Mucosa of descending colon (tissue), 3 donors: ENCODE data around the gene MTCL1. TPM values are rescaled to one million over a fixed set of nuclear protein-coding genes. Genes with fewer than 3 reads are reported as not detected.

Experiments used
- ATAC-seq: fragments of 200-7000 bp; cut with Tn5 transposase; one replicate; pipeline ENCODE4 v1.9.1; 2020; ENCODE audit warnings: mild to moderate bottlenecking, moderate library complexity
- DNase-seq, 3 donors: peaks; one replicate each; pipeline ENCODE4 v3.0.0-alpha.2; 2020
- H3K36me3 ChIP-seq: fragments of 200-600 bp; one replicate; pipeline ENCODE4 v1.8.0; 2021; ENCODE audit warnings: low read depth, mild to moderate bottlenecking
- H3K4me1 ChIP-seq: fragments of 200-600 bp; one replicate; pipeline ENCODE4 v1.8.0; 2021; ENCODE audit warnings: low read depth, mild to moderate bottlenecking
- H3K4me3 ChIP-seq: fragments of 200-600 bp; one replicate; pipeline ENCODE4 v1.8.0; 2021; ENCODE audit warnings: mild to moderate bottlenecking
- H3K9me3 ChIP-seq: fragments of 200-600 bp; one replicate; pipeline ENCODE4 v1.8.0; 2021; ENCODE audit warnings: mild to moderate bottlenecking
- intact Hi-C, 2 donors: fragments of 100-400 bp; cut with DNase I in 1 of 2; cut with micrococcal nuclease in 1 of 2; formaldehyde crosslinking; loops; one replicate each; pipeline versions ENCODE4 v1.11.0 to v1.11.1; 2022; cut with DNase I, micrococcal nuclease
- total RNA-seq, 3 donors: library from RNA; stranded (reverse); fragmentation: NEBNext Ultra II Directional in 2 of 3; extraction: Animal tissue kit (Norgen Biotek cat#: 25700) in 2 of 3; gene quantifications; one replicate each; pipeline versions ENCODE4 v1.2.1 to v1.2.4, GENCODE V29; 2021 to 2023
- TF ChIP-seq, protein P1 (sequence below): fragments of 200-600 bp; IDR thresholded peaks from one replicate; pipeline ENCODE4 v1.8.0; 2022; ENCODE audit warnings: antibody characterized with exemption, mild to moderate bottlenecking
- donor health status: DM: no; HTN: no; CAD: no; lungs with moderate emphysema.
- donor health status: DM: no; HTN: no; CAD: no.
- donor health status: DM: no; HTN: yes; CAD: no.

Gene MTCL1
- total RNA-seq, 3 donors from 2014 or later, result 4.1 to 141 (median 15.4) TPM

DNA sequence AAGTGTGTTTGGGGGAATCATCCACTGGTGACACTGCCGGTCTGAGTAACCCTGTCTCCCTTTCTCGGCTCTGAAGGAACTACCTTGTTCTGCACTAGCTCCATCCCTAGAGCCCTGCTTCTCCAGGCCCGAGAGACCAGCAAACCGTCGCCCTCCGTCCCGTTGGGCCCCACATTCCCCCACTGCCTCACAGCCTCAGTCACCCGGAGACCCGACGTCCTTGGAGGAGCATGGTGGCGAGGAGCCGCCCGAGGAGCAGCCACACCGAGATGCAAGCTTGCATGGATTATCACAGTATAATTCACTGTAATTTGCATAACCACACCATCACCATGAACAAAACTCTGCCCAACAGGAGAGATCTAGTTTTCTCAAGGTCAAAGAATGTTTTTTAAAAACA, 126.2 kb downstream of the MTCL1 start:
- TF ChIP-seq, protein P1, sequence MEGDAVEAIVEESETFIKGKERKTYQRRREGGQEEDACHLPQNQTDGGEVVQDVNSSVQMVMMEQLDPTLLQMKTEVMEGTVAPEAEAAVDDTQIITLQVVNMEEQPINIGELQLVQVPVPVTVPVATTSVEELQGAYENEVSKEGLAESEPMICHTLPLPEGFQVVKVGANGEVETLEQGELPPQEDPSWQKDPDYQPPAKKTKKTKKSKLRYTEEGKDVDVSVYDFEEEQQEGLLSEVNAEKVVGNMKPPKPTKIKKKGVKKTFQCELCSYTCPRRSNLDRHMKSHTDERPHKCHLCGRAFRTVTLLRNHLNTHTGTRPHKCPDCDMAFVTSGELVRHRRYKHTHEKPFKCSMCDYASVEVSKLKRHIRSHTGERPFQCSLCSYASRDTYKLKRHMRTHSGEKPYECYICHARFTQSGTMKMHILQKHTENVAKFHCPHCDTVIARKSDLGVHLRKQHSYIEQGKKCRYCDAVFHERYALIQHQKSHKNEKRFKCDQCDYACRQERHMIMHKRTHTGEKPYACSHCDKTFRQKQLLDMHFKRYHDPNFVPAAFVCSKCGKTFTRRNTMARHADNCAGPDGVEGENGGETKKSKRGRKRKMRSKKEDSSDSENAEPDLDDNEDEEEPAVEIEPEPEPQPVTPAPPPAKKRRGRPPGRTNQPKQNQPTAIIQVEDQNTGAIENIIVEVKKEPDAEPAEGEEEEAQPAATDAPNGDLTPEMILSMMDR, result no peak
- intact Hi-C loops, result no loop called here
- ATAC-seq (no peak), DNase-seq (no peak)
- H3K4me1 ChIP-seq, result no peaks in the 10 kb centered on the region
- no peaks in the 10 kb centered on the region for H3K36me3 ChIP-seq
- no peak overlapping the region for H3K4me3 ChIP-seq
- peaks cover 2% of the 10 kb centered on the region for H3K9me3 ChIP-seq

DNA sequence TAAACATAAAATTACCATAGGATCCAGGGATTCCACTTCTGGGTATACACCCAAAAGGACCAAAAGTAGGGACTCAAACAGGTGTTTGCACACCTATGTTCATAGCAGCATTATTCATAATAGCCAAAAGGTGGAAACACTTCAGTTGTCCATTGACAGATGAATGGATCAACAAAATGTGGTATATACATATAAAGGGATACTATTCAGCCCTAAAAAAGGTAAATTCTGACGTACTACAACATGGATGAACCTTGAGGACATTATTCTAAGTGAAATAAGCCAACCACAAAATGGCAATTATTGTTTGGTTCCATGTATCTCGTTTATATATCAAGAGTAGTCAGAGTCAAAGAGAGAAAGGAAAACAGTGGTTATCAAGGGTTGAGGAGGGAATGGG, 128.1 kb downstream of the MTCL1 start:
- DNase-seq (no peak), ATAC-seq (no peak)
- Histone ChIP-seq H3K4me1 (no peaks in the 10 kb centered on the region), H3K4me3 (no peak overlapping the region), H3K36me3 (no peaks in the 10 kb centered on the region), H3K9me3 (peaks cover 7% of the 10 kb centered on the region)
- intact Hi-C loops, result no loop called here
- TF ChIP-seq, protein P1, result no peak

DNA sequence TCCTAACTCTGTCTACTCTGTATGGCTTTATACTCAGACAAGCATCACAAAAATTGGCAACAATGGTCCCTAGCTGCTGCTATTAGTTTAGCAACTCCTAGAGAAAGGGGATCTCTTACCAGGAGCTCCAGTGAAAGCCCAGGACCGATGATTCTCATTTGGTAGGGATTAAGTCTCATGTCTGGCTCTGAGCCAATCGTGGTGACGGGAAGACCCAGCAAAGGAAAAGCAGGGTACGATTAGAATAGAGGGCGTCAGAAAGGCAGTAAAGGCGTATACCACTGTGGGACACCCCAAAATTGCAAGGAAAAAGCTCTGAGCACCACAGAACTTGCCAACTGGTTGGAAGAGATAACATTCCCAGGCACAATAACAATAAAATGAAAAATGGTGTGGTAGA, 129.5 kb downstream of the MTCL1 start:
- ATAC-seq (no peak), DNase-seq (no peak)
- intact Hi-C loops, result no loop called here
- no peaks in the 10 kb centered on the region for H3K4me1 ChIP-seq
- no peak overlapping the region for H3K4me3 ChIP-seq
- no peaks in the 10 kb centered on the region for H3K36me3 ChIP-seq
- TF ChIP-seq, protein P1, result no peak
- peaks cover 7% of the 10 kb centered on the region for H3K9me3 ChIP-seq

DNA sequence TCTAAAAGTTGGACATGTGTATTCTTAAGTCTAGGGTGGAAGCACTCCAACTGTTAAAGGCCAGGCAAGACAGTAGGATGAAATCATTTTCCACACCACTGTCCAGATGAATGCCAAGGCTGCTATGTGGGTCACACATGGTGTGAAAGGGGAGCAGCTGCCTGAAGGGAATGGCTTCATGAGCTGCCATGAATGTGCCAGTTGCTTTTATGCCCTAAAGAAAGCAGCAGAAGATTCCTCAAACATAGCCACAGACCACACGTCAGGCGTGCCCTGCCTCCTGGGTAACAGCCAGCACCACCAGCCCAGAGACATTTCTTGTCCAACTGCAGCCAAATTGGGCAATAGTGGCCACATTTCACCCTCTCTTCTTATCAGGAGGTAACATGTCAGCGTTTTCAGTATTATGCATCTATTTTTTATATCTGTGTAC, 130.2 kb downstream of the MTCL1 start:
- Histone ChIP-seq H3K36me3 (no peaks in the 10 kb centered on the region), H3K9me3 (peaks cover 7% of the 10 kb centered on the region), H3K4me3 (no peak overlapping the region), H3K4me1 (no peaks in the 10 kb centered on the region)
- intact Hi-C loops, result no loop called here
- DNase-seq, result no peak
- no peak for ATAC-seq
- TF ChIP-seq, protein P1, result no peak

DNA sequence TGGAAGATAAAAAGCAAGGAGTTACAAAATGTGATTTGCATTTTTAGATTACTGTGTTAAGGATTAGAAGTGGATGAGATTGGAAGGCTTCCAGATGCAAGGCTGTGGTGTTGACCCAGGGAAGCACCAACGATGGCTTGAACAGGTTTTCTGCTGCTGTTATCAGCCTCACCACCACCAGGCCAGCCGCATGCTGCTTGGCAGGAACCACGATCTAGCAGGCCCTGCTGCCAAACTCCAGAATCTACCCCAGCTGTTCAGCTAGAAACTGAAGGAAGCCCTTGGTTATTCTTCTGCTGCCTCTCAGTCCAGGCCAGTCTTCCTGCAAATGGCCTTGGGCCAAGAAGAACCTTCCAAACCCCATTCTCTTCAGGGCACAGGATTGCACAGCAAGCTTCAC, 133.9 kb downstream of the MTCL1 start:
- TF ChIP-seq, protein P1, result no peak
- Histone ChIP-seq H3K36me3 (no peaks in the 10 kb centered on the region), H3K4me3 (no peak overlapping the region), H3K4me1 (no peaks in the 10 kb centered on the region), H3K9me3 (peaks cover 7% of the 10 kb centered on the region)
- no peak for ATAC-seq
- intact Hi-C loops, result no loop called here
- DNase-seq, result no peak
